ENCODE data around the gene PREP. TPM values are rescaled to one million over a fixed set of nuclear protein-coding genes. Genes with fewer than 3 reads are reported as not detected.
A peak's percentile ranks its signal among the peaks of the same experiment; 100 is the strongest.

The PREP gene
- polyA plus RNA-seq (2012; rRNA removed) = 15.9 and 20.9 TPM in 2 replicates
- polyA plus RNA-seq (2012; cell fraction: cytosol; rRNA removed) = 31.7 and 34.5 TPM in 2 replicates
- polyA plus RNA-seq (2012; cell fraction: nucleus; rRNA removed) = 19.4 and 30.5 TPM in 2 replicates

GRCh38 chr6:105402939-105403935, at the start of gene PREP:
Gene PREP (minus strand): TSS chr6:105403082. CDS start chr6:105402891, 191 bp downstream.
- Histone ChIP-seq H4K20me1 (ENCODE audit: insufficient read depth) (peaks cover 28% of the 10 kb centered on the region), H3K9me3 (no peaks in the 10 kb centered on the region), H3K9me2 (no peaks in the 10 kb centered on the region), H3F3A (replicated peaks; ENCODE audit: insufficient read depth) (peaks cover 7% of the 10 kb centered on the region), H3K9ac (peak within 1 kb of the TSS; percentile 83), H3K27me3 (ENCODE audit: insufficient read depth) (no peaks in the 10 kb centered on the region), H3K4me2 (peak within 1 kb of the TSS; percentile 88), H3K36me3 (replicated peaks in 1 of 2; ENCODE audit: control insufficient read depth in 1 of 2, insufficient read depth in 2 of 2, low read length in 1 of 2) (no peaks in the 10 kb centered on the region), H3K4me1 (ENCODE audit: control insufficient read depth in 1 of 2, insufficient read depth in 2 of 2, low read depth in 1 of 2, low read length in 1 of 2) (peaks cover 0 to 22% of the 10 kb centered on the region in 2 experiments; a peak in 2 of 4 replicates), H3K27ac (ENCODE audit: low read depth in 2 of 2, low read length in 1 of 2) (peak within 1 kb of the TSS; percentile 71 to 94), H3K79me2 (ENCODE audit: insufficient read depth) (peaks cover 45% of the 10 kb centered on the region), H3K4me3 (ENCODE audit: low read depth in 2 of 2, low read length in 1 of 2) (peak within 1 kb of the TSS; percentile 86 to 98), H2AFZ (ENCODE audit: low read depth) (peak within 1 kb of the TSS; percentile 100)
- DNase-seq = peak; percentile 94
- 8% methylated on average over 13 of the region's 84 CpGs for WGBS (ENCODE audit: low lambda C conversion rate)
- ChIA-PET POLR2A (interaction anchor here (0.8 to 0.9 kb wide), 4 partner anchors 9 to 440 kb away, joined by 3 read pairs; no protein-coding TSS in a partner anchor), CTCF (interaction anchor here (0.7 to 6.7 kb wide), 35 partner anchors 9 to 463 kb away, joined by 3 to 58 read pairs (median 5); no protein-coding TSS in a partner anchor)
- no peak; the same call in 1 of the 2 replicates for TF ChIP-seq SIN3A (IDR thresholded peaks at IDR 0.05; ENCODE audit: borderline replicate concordance, low read depth, low read length)
- 0 out of 2 replicates have a peak, but pooled peaks have one; percentile 24 for TF ChIP-seq GABPA (IDR thresholded peaks at IDR 0.05; ENCODE audit: low read depth)
- TF ChIP-seq IRF3 (IDR thresholded peaks at IDR 0.05; ENCODE audit: low read depth, low read length) = no peak
- TF ChIP-seq JUND (IDR thresholded peaks at IDR 0.05) = no peak
- TF ChIP-seq RAD21 (IDR thresholded peaks at IDR 0.05; ENCODE audit: low read length) = peak; percentile 62
- TF ChIP-seq ZBTB33 (IDR thresholded peaks at IDR 0.05; ENCODE audit: borderline replicate concordance, low read depth) = no peak
- TF ChIP-seq YY1 (IDR thresholded peaks at IDR 0.05; ENCODE audit: low read depth) = no peak; the same call in 1 of the 2 replicates
- no peak for TF ChIP-seq FOSL2 (IDR thresholded peaks at IDR 0.05; ENCODE audit: borderline replicate concordance, low read depth)
- no peak for TF ChIP-seq EZH2phosphoT487 (IDR thresholded peaks at IDR 0.05; ENCODE audit: borderline replicate concordance, low read depth)
- TF ChIP-seq PBX3 (IDR thresholded peaks at IDR 0.05) = 0 out of 2 replicates have a peak, but pooled peaks have one; percentile 13
- TF ChIP-seq USF1 (IDR thresholded peaks at IDR 0.05; ENCODE audit: borderline replicate concordance, low read depth) = no peak
- TF ChIP-seq TAF1 (IDR thresholded peaks at IDR 0.05; ENCODE audit: borderline replicate concordance, low read depth, low read length) = peak; percentile 61
- no peak for TF ChIP-seq FOXM1 (IDR thresholded peaks at IDR 0.05; ENCODE audit: low read depth)
- no peak for TF ChIP-seq RCOR1 (IDR thresholded peaks at IDR 0.05; ENCODE audit: low read length)
- TF ChIP-seq USF2 (IDR thresholded peaks at IDR 0.05; ENCODE audit: borderline replicate concordance, low read depth, low read length) = no peak
- TF ChIP-seq ELF1 (IDR thresholded peaks at IDR 0.05) = peak; percentile 62; the same call in 1 of the 2 replicates
- TF ChIP-seq REST (IDR thresholded peaks at IDR 0.05; ENCODE audit: low read depth, low read length) = no peak
- no peak for TF ChIP-seq TEAD4 (IDR thresholded peaks at IDR 0.05; ENCODE audit: borderline replicate concordance, insufficient read depth)
- no peak for TF ChIP-seq CHD2 (IDR thresholded peaks at IDR 0.05; ENCODE audit: low read length, partially characterized antibody)
- no peak for TF ChIP-seq FOXJ3 (CRISPR knock-in tag; IDR thresholded peaks at IDR 0.05)
- TF ChIP-seq POLR2AphosphoS5 (IDR thresholded peaks at IDR 0.05; ENCODE audit: low read depth, low read length) = peak; percentile 64; the same call in 1 of the 2 replicates

Data from SK-N-SH (cell line).